BE2C (cell line): ENCODE data around the gene MFSD6.
"Not testable (repeated sequence)": the region's sequence is repeated elsewhere in the genome, so short reads cannot be mapped to it uniquely, and the experiment has no call there.

ENCODE experiments used
- DNase-seq: peaks from one replicate; pipeline ENCODE4 v3.0.0-alpha.2; 2020
- H3K27me3 ChIP-seq: fragments of 250-450 bp; sonication (Bioruptor Pico); 2 replicates; pipeline ENCODE4 v1.5.1; 2020; ENCODE audit warnings: mild to moderate bottlenecking
- H3K36me3 ChIP-seq: fragments of 250-450 bp; sonication (Bioruptor Pico); 2 replicates; pipeline ENCODE4 v1.5.1; 2020; ENCODE audit warnings: mild to moderate bottlenecking
- H3K4me1 ChIP-seq: fragments of 250-450 bp; sonication (Bioruptor Pico); 2 replicates; pipeline ENCODE4 v1.5.1; 2020
- H3K4me3 ChIP-seq: 2 replicates; pipeline ENCODE4 v1.5.1; 2011; ENCODE audit warnings: low read depth, low read length
- H3K9me3 ChIP-seq: fragments of 250-450 bp; sonication (Bioruptor Pico); 2 replicates; pipeline ENCODE4 v1.5.1; 2020
- CTCF ChIP-seq: IDR thresholded peaks from 2 replicates; pipeline ENCODE4 v1.5.1; 2012; ENCODE audit warnings: mild to moderate bottlenecking, low read depth, low read length

MFSD6 gene

DNA sequence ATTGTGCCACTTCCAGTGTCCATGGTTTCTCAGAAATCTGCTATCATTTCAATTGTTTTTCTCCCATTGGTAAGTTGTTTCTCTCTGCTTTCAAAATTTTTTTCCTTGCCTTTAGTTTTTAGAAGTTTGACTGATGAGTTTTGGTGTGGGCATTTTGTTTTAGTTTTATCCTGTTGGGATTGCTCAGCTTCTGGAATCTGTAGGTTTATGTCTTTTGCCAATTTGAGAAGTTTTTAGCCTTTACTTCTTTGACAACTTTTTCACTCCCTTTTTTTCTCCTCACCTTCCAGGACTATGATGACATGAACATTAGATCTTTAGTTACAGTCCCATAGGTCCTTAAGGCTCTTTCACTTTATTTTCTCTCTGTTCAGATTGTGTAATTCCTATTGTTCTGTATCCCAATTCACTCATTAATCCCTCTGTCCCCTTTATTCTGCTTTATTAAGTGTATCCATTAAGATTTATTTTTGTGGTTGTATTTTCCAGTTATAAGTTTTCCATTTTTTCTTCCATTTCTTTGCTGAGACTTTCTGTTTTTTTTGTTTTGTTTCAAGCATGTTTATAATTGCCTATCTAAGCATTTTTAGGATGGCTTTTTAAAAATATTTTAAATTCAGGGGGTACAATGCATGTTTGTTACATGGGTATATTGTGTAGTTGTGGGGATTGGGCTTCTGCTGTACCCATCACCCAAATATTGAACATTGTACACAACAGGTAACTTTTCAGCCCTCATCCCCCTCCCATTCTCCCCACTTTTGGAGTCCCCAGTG, 17.9 kb downstream of the MFSD6 start:
- no peak for DNase-seq
- H3K36me3 ChIP-seq = no peaks in the 10 kb centered on the region
- no peak for TF ChIP-seq CTCF
- no peaks in the 10 kb centered on the region; the same call in 1 of the 2 replicates for H3K4me1 ChIP-seq
- no peaks in the 10 kb centered on the region for H3K9me3 ChIP-seq
- H3K27me3 ChIP-seq = no peaks in the 10 kb centered on the region
- H3K4me3 ChIP-seq = no peak overlapping the region

- not testable (repeated sequence) for H3K4me3 ChIP-seq, H3K4me1 ChIP-seq, H3K27me3 ChIP-seq, H3K9me3 ChIP-seq, H3K36me3 ChIP-seq, DNase-seq
These were observed 22.7 kb downstream of the MFSD6 start for GRCh38 chr2:190430866-190431265.

GRCh38 chr2:190431907-190432306, 23.8 kb downstream of the MFSD6 start:
- Histone ChIP-seq H3K4me1 (no peaks in the 10 kb centered on the region), H3K9me3 (no peaks in the 10 kb centered on the region), H3K36me3 (peaks cover 2% of the 10 kb centered on the region; the same call in 1 of the 2 replicates), H3K4me3 (no peak overlapping the region), H3K27me3 (no peaks in the 10 kb centered on the region)
- DNase-seq = no peak
- TF ChIP-seq CTCF = no peak

DNA sequence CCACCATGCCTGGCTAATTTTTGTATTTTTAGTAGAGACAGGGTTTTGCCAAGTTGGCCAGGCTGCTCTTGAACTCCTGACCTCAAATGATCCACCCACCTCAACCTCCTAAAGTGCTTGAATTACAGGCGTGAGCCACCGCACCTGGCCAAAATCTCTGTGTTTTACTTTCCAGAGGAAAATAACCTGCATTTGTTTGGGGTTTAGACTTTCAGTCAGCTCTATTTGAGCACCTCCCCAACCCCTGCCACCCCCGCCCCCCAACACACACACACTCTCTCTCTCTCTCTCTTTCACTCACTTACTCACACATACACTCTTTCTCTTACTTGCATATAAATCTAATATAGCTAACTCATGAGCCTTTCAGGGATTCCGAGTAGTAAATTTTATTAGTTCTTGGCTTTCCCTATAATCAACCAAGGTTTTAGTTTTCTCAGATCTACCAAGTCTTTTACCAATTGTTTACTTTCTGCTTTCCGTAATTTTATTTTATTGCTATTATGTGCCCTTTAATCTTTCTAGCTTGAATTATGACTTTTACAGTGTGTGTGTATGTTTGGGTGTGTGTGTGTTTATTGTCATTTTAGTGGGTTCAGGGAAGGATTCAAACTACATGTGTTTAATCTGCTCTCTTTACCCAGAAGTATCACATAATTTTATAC, 24.5 kb downstream of the MFSD6 start:
- no peak for DNase-seq
- H3K4me1 ChIP-seq = no peaks in the 10 kb centered on the region
- H3K9me3 ChIP-seq = no peaks in the 10 kb centered on the region
- H3K27me3 ChIP-seq = no peaks in the 10 kb centered on the region
- no peak overlapping the region for H3K4me3 ChIP-seq
- TF ChIP-seq CTCF = no peak
- peaks cover 4% of the 10 kb centered on the region; the same call in 1 of the 2 replicates for H3K36me3 ChIP-seq

DNA sequence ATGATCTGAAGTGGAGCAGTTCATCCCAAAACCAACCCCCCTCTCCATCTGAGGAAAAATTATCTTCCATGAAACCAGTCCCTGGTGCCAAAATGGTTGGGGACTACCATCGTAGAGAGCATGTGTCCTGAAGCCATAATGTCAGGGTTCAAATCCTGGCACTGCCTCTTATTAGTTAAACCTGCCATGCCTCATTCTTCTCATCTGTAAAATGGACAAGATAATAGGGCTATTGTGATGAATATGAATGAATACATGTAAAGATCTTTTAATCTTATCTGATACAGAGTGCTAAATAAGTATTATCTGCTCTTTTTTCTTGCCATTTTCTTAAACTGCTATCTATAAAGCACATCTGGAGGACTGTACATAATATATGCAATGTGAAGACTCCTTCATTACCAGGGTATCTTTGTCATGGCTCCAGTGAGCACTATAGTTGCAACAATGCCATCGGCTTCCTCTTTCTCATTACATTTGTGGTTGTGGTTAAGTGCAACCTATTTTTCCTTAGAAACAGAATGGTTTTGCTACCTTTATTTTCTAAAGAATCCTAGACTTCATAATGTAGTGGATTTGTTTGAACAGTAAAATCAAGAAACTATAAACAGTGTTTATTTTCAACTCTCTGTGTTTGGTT, 27.0 kb downstream of the MFSD6 start:
- Histone ChIP-seq H3K9me3 (no peaks in the 10 kb centered on the region), H3K4me3 (no peak overlapping the region), H3K4me1 (no peaks in the 10 kb centered on the region), H3K27me3 (no peaks in the 10 kb centered on the region), H3K36me3 (peaks cover 4% of the 10 kb centered on the region; the same call in 1 of the 2 replicates)
- no peak for TF ChIP-seq CTCF
- no peak for DNase-seq

- H3K4me1 ChIP-seq = no peaks in the 10 kb centered on the region
- no peak for DNase-seq
- peaks cover 4% of the 10 kb centered on the region; the same call in 1 of the 2 replicates for H3K36me3 ChIP-seq
- no peak overlapping the region for H3K4me3 ChIP-seq
- H3K9me3 ChIP-seq = no peaks in the 10 kb centered on the region
- no peak for TF ChIP-seq CTCF
- no peaks in the 10 kb centered on the region for H3K27me3 ChIP-seq
These were observed 28.4 kb downstream of the MFSD6 start for GRCh38 chr2:190436557-190436956.
